HL-60 (cell line): ENCODE data around the gene UBAP2L.

ENCODE experiments used
- CTCF ChIP-seq: IDR thresholded peaks from one replicate; pipeline ENCODE4 v1.5.1; 2011; ENCODE audit warnings: low read length, control low read depth, inconsistent platforms; ENCODE audit not compliant: insufficient read depth
- POLR2AphosphoS5 ChIP-seq: IDR thresholded peaks from 2 replicates; pipeline ENCODE4 v1.6.1; 2012; ENCODE audit warnings: low read depth
- REST ChIP-seq: IDR thresholded peaks from 2 replicates; pipeline ENCODE4 v1.6.1; 2012; ENCODE audit warnings: low read depth; ENCODE audit not compliant: insufficient replicate concordance

GRCh38 chr1:154171880-154172279 lies 48.9 kb upstream of the UBAP2L start:
- TF ChIP-seq CTCF, result no peak
- no peak for TF ChIP-seq REST
- no peak for TF ChIP-seq POLR2AphosphoS5
